Mesothelial cell of epicardium (in vitro differentiated cells): ENCODE data around the gene OBSCN. TPM values are rescaled to one million over a fixed set of nuclear protein-coding genes. Genes with fewer than 3 reads are reported as not detected.

Experiments
- DNase-seq, 2 experiments: peaks; one replicate each; pipeline ENCODE4 v3.0.0; 2021; ENCODE audit warnings: low spot score in 2 of 2; ENCODE audit not compliant: unreplicated experiment in 2 of 2
- H3K27ac Mint-ChIP-seq: 2 replicates; pipeline ENCODE4 v1.8.0; 2021; ENCODE audit warnings: mixed read lengths
- H3K27me3 Mint-ChIP-seq: 2 replicates; pipeline ENCODE4 v1.8.0; 2021; ENCODE audit warnings: low read depth, mixed read lengths
- H3K36me3 Mint-ChIP-seq: 2 replicates; pipeline ENCODE4 v1.8.0; 2021; ENCODE audit warnings: mixed read lengths
- H3K4me1 Mint-ChIP-seq: 2 replicates; pipeline ENCODE4 v1.8.0; 2021; ENCODE audit warnings: mixed read lengths
- H3K4me3 Mint-ChIP-seq: 2 replicates; pipeline ENCODE4 v1.8.0; 2021; ENCODE audit warnings: mild to moderate bottlenecking, moderate library complexity, mixed read lengths
- H3K9me3 Mint-ChIP-seq: 2 replicates; pipeline ENCODE4 v1.8.0; 2021; ENCODE audit warnings: mixed read lengths
- CTCF ChIP-seq: fragments of 200-600 bp; sonication (generic); IDR thresholded peaks from one replicate; pipeline ENCODE4 v1.5.0; 2021; ENCODE audit warnings: antibody characterized with exemption; ENCODE audit not compliant: unreplicated experiment
- total RNA-seq: library from RNA; stranded (reverse); gene quantifications from 3 replicates; pipeline ENCODE4 v1.2.1, GENCODE V29; 2021

The OBSCN gene
- total RNA-seq, 1 donor from 2014 or later: 113 TPM

- no peaks in the 10 kb centered on the region for H3K9me3 Mint-ChIP-seq
Observed at GRCh38 chr1:228284148-228284495, 76.3 kb downstream of the OBSCN start.

GRCh38 chr1:228284521-228284920, 76.7 kb downstream of the OBSCN start:
- Mint-ChIP-seq H3K4me3 (no peak overlapping the region), H3K36me3 (peaks cover 12% of the 10 kb centered on the region), H3K27me3 (no peaks in the 10 kb centered on the region), H3K9me3 (no peaks in the 10 kb centered on the region), H3K27ac (no peak overlapping the region), H3K4me1 (no peaks in the 10 kb centered on the region)
- no peak for DNase-seq
- TF ChIP-seq CTCF: no peak

More at GRCh38 chr1:228284148-228284495, 76.3 kb downstream of the OBSCN start:
- no peak overlapping the region for H3K27ac Mint-ChIP-seq
- peaks cover 12% of the 10 kb centered on the region for H3K36me3 Mint-ChIP-seq
- no peak for DNase-seq
- no peaks in the 10 kb centered on the region for H3K4me1 Mint-ChIP-seq
- H3K27me3 Mint-ChIP-seq: no peaks in the 10 kb centered on the region
- no peak for TF ChIP-seq CTCF
- no peak overlapping the region for H3K4me3 Mint-ChIP-seq

GRCh38 chr1:228285661-228286504, 78.0 kb downstream of the OBSCN start:
- peak in 1 of 2 experiments; percentile 18 for DNase-seq

GRCh38 chr1:228286505-228287417, 78.9 kb downstream of the OBSCN start:
- no peak for TF ChIP-seq CTCF
- DNase-seq: peak in 1 of 2 experiments; percentile 13
- H3K9me3 Mint-ChIP-seq: no peaks in the 10 kb centered on the region
- no peaks in the 10 kb centered on the region for H3K27me3 Mint-ChIP-seq
- no peak overlapping the region for H3K4me3 Mint-ChIP-seq
- H3K36me3 Mint-ChIP-seq: peaks cover 8% of the 10 kb centered on the region
- H3K27ac Mint-ChIP-seq: no peak overlapping the region
- no peaks in the 10 kb centered on the region for H3K4me1 Mint-ChIP-seq

More at GRCh38 chr1:228285661-228286504, 78.0 kb downstream of the OBSCN start:
- no peaks in the 10 kb centered on the region for H3K4me1 Mint-ChIP-seq
- no peaks in the 10 kb centered on the region for H3K27me3 Mint-ChIP-seq
- no peak overlapping the region for H3K4me3 Mint-ChIP-seq
- H3K9me3 Mint-ChIP-seq: no peaks in the 10 kb centered on the region
- no peak for TF ChIP-seq CTCF
- peaks cover 8% of the 10 kb centered on the region for H3K36me3 Mint-ChIP-seq
- no peak overlapping the region for H3K27ac Mint-ChIP-seq

GRCh38 chr1:228287541-228288425, 79.9 kb downstream of the OBSCN start:
- no peak overlapping the region for H3K4me3 Mint-ChIP-seq
- no peaks in the 10 kb centered on the region for H3K27me3 Mint-ChIP-seq
- H3K27ac Mint-ChIP-seq: no peak overlapping the region
- H3K9me3 Mint-ChIP-seq: no peaks in the 10 kb centered on the region
- peak; percentile 16 to 37 for DNase-seq
- no peaks in the 10 kb centered on the region for H3K4me1 Mint-ChIP-seq
- TF ChIP-seq CTCF: no peak
- peaks cover 15% of the 10 kb centered on the region for H3K36me3 Mint-ChIP-seq
